Measurements from ENCODE around the gene ZNF615. TPM values are rescaled to one million over a fixed set of nuclear protein-coding genes. Genes with fewer than 3 reads are reported as not detected.
"Not testable (repeated sequence)": the region's sequence is repeated elsewhere in the genome, so short reads cannot be mapped to it uniquely, and the experiment has no call there.

The ZNF615 gene
- total and polyA plus RNA-seq, 8 donors = 2.4 to 8.4 (median 5.1) TPM

- H3K36me3 ChIP-seq = peaks cover 0 to 7% (median under 1%) of the 10 kb centered on the region in 3 donors
- FAIRE-seq (no peak), ATAC-seq (no peak), DNase-seq (no peak)
- TF ChIP-seq CTCF (IDR thresholded peaks at IDR 0.05) = no peak
- H3K27me3 ChIP-seq = no peaks in the 10 kb centered on the region
- intact Hi-C loops (cut with DNase I) = no loop called here
- no peaks in the 10 kb centered on the region for H3K4me1 ChIP-seq
- no peak overlapping the region for H3K4me3 ChIP-seq
- H3K27ac ChIP-seq = no peak overlapping the region
- WGBS, 2 donors = 98% methylated on average over 4 of the region's 4 CpGs
- peaks cover 0 to 5% (median 2%) of the 10 kb centered on the region in 4 donors for H3K9me3 ChIP-seq
These were observed 29.1 kb downstream of the ZNF615 start for GRCh38 chr19:51978882-51979281.

GRCh38 chr19:51977346-51977745 lies 30.7 kb downstream of the ZNF615 start:
- no peak overlapping the region for H3K4me3 ChIP-seq
- ATAC-seq = no peak
- H3K4me1 ChIP-seq = no peaks in the 10 kb centered on the region
- WGBS, 2 donors = 89 to 92% methylated on average over 7 of the region's 7 CpGs
- no peak overlapping the region for H3K27ac ChIP-seq
- FAIRE-seq = no peak
- intact Hi-C loops (cut with DNase I) = no loop called here
- no peaks in the 10 kb centered on the region for H3K27me3 ChIP-seq
- TF ChIP-seq CTCF (IDR thresholded peaks at IDR 0.05) = no peak
- H3K36me3 ChIP-seq = peaks cover 7 to 22% (median 13%) of the 10 kb centered on the region in 3 donors
- H3K9me3 ChIP-seq = peaks cover 0 to 8% (median 2%) of the 10 kb centered on the region in 4 donors
- no peak for DNase-seq

DNA sequence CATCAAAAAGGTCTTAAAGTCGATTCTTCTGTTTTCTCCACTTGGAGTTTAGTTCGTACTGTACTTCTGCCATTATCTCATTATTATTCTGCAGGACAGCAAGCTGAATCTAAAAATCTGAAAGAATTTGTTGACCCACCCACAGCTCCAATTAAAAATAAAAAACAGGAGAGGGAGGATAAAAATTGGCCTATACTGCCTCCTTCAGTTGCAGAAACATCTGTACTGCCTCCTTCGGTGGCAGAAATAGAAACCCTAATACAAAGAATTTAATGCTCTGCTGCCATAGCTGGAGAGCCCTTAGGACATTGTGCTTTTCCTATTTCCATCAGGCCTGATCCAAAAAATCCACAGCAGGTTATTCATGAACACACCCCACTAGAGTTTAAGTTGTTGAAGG lies 31.2 kb downstream of the ZNF615 start:
- no peak for TF ChIP-seq CTCF (IDR thresholded peaks at IDR 0.05)
- Histone ChIP-seq H3K27me3 (no peaks in the 10 kb centered on the region), H3K27ac (no peak overlapping the region), H3K4me1 (no peaks in the 10 kb centered on the region), H3K36me3 (peaks cover 7 to 27% (median 13%) of the 10 kb centered on the region in 3 donors), H3K4me3 (no peak overlapping the region), H3K9me3 (peaks cover 0 to 12% (median 0%) of the 10 kb centered on the region in 4 donors)
- no peak for DNase-seq
- ATAC-seq = no peak
- intact Hi-C loops (cut with DNase I) = no loop called here
- FAIRE-seq = no peak
- WGBS, 2 donors = 92% methylated on average over 3 of the region's 3 CpGs

DNA sequence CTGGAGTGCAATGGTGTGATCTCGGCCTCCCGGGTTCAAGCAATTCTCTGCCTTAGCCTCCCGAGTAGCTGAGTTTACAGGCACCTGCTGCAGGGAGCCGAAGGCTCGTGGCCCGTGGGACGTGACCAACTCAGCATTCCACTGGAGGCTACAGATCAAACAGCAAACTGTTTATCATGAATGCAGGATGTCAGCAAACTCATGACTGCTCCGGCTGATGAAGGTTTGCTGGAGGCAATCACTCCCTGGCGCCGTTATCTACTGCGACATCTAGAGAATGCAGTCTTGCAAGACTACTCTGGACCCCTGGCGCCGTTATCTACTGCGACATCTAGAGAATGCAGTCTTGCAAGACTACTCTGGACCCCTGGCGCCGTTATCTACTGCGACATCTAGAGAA lies 32.2 kb downstream of the ZNF615 start:
- H3K4me1 ChIP-seq; DNase-seq; H3K27ac ChIP-seq; H3K27me3 ChIP-seq; intact Hi-C loops (cut with DNase I); H3K4me3 ChIP-seq; ATAC-seq; FAIRE-seq: not testable (repeated sequence)
- Histone ChIP-seq H3K36me3 (peaks cover 7 to 38% (median 13%) of the 10 kb centered on the region in 3 donors), H3K9me3 (peaks cover 0 to 22% (median 1%) of the 10 kb centered on the region in 4 donors)
- 95 to 97% methylated on average over 17 of the region's 17 CpGs for WGBS, 2 donors

GRCh38 chr19:51971624-51972023 lies 36.4 kb downstream of the ZNF615 start:
- Histone ChIP-seq H3K36me3 (peaks cover 22 to 75% (median 34%) of the 10 kb centered on the region in 3 donors), H3K27ac (no peak overlapping the region), H3K4me1 (no peaks in the 10 kb centered on the region), H3K27me3 (no peaks in the 10 kb centered on the region), H3K4me3 (no peak overlapping the region), H3K9me3 (peaks cover 0 to 33% (median 6%) of the 10 kb centered on the region in 4 donors)
- no peak for TF ChIP-seq CTCF (IDR thresholded peaks at IDR 0.05)
- FAIRE-seq (no peak), DNase-seq (no peak), ATAC-seq (no peak)
- intact Hi-C loops (cut with DNase I) = no loop called here
- 90 to 93% methylated on average over 4 of the region's 4 CpGs for WGBS, 2 donors
